Brain microvascular endothelial cell (primary cell): Measurements from ENCODE around the gene PSMB3.
"Not testable (repeated sequence)": the region's sequence is repeated elsewhere in the genome, so short reads cannot be mapped to it uniquely, and the experiment has no call there.

Experiments
- DNase-seq: peaks from one replicate; pipeline ENCODE4 v3.0.0-alpha.2; 2020
- H3K27ac ChIP-seq: fragments of 250-450 bp; sonication (Bioruptor Pico); 2 replicates; pipeline ENCODE4 v1.5.1; 2020; ENCODE audit warnings: mild to moderate bottlenecking, moderate library complexity
- H3K27me3 ChIP-seq: fragments of 250-450 bp; sonication (Bioruptor Pico); replicated peaks from 2 replicates; pipeline ENCODE4 v1.5.1; 2020; ENCODE audit warnings: mild to moderate bottlenecking
- H3K36me3 ChIP-seq: fragments of 250-450 bp; sonication (Bioruptor Pico); replicated peaks from 2 replicates; pipeline ENCODE4 v1.5.1; 2020; ENCODE audit warnings: mild to moderate bottlenecking
- H3K4me3 ChIP-seq: 2 replicates; pipeline ENCODE4 v1.5.1; 2011; ENCODE audit warnings: low read depth, mild to moderate bottlenecking, control low read depth, low read length, moderate library complexity
- CTCF ChIP-seq: IDR thresholded peaks from 2 replicates; pipeline ENCODE4 v1.5.1; 2011; ENCODE audit warnings: low read depth, mild to moderate bottlenecking, moderate library complexity, low read length, control low read depth, inconsistent platforms; ENCODE audit errors: missing control alignments
- in situ Hi-C: cut with HindIII; loops from 2 replicates; pipeline ENCODE4 v1.10.0; 2017; ENCODE audit warnings: low sequenced_read_pairs, low pct_ligation_motif_present

The PSMB3 gene

GRCh38 chr17:38720941-38721340, 31.6 kb upstream of the PSMB3 start:
- no peak for TF ChIP-seq CTCF
- Histone ChIP-seq H3K36me3 (peaks cover 12% of the 10 kb centered on the region), H3K27me3 (no peaks in the 10 kb centered on the region), H3K4me3 (no peak overlapping the region), H3K27ac (no peak overlapping the region)
- no peak for DNase-seq
- in situ Hi-C loops: no loop called here

GRCh38 chr17:38721802-38722201, 30.7 kb upstream of the PSMB3 start:
- TF ChIP-seq CTCF: no peak
- in situ Hi-C loops: no loop called here
- no peak overlapping the region for H3K27ac ChIP-seq

GRCh38 chr17:38724337-38724988, 28.1 kb upstream of the PSMB3 start:
- no peak for DNase-seq
- in situ Hi-C loops: no loop called here
- H3K4me3 ChIP-seq: no peak overlapping the region

More at GRCh38 chr17:38721802-38722201, 30.7 kb upstream of the PSMB3 start:
- peaks cover 9% of the 10 kb centered on the region for H3K36me3 ChIP-seq
- DNase-seq: no peak
- no peaks in the 10 kb centered on the region for H3K27me3 ChIP-seq
- no peak overlapping the region for H3K4me3 ChIP-seq

GRCh38 chr17:38725066-38725465, 27.5 kb upstream of the PSMB3 start:
- DNase-seq: no peak
- no peak for TF ChIP-seq CTCF
- H3K36me3 ChIP-seq: peaks cover 6% of the 10 kb centered on the region
- H3K27me3 ChIP-seq: no peaks in the 10 kb centered on the region
- in situ Hi-C loops: no loop called here
- H3K4me3 ChIP-seq: no peak overlapping the region
- no peak overlapping the region for H3K27ac ChIP-seq

More at GRCh38 chr17:38724337-38724988, 28.1 kb upstream of the PSMB3 start:
- no peak for TF ChIP-seq CTCF
- Histone ChIP-seq H3K36me3 (peaks cover 6% of the 10 kb centered on the region), H3K27ac (no peak overlapping the region), H3K27me3 (no peaks in the 10 kb centered on the region)

GRCh38 chr17:38726145-38726544, 26.4 kb upstream of the PSMB3 start:
- H3K27ac ChIP-seq, H3K4me3 ChIP-seq, in situ Hi-C loops, H3K27me3 ChIP-seq, DNase-seq, H3K36me3 ChIP-seq: not testable (repeated sequence)

- peaks cover 6% of the 10 kb centered on the region for H3K36me3 ChIP-seq
- no peak overlapping the region for H3K4me3 ChIP-seq
- H3K27me3 ChIP-seq: no peaks in the 10 kb centered on the region
- TF ChIP-seq CTCF: no peak
- H3K27ac ChIP-seq: no peak overlapping the region
- no peak for DNase-seq
- in situ Hi-C loops: no loop called here
These were observed 24.8 kb upstream of the PSMB3 start for GRCh38 chr17:38727736-38728135.
